ENCODE measurements around the gene SDS. TPM values are rescaled to one million over a fixed set of nuclear protein-coding genes. Genes with fewer than 3 reads are reported as not detected.

SDS gene
- total and polyA plus RNA-seq, 2 experiments from 2014 or later = not detected

- TF ChIP-seq, protein P1, sequence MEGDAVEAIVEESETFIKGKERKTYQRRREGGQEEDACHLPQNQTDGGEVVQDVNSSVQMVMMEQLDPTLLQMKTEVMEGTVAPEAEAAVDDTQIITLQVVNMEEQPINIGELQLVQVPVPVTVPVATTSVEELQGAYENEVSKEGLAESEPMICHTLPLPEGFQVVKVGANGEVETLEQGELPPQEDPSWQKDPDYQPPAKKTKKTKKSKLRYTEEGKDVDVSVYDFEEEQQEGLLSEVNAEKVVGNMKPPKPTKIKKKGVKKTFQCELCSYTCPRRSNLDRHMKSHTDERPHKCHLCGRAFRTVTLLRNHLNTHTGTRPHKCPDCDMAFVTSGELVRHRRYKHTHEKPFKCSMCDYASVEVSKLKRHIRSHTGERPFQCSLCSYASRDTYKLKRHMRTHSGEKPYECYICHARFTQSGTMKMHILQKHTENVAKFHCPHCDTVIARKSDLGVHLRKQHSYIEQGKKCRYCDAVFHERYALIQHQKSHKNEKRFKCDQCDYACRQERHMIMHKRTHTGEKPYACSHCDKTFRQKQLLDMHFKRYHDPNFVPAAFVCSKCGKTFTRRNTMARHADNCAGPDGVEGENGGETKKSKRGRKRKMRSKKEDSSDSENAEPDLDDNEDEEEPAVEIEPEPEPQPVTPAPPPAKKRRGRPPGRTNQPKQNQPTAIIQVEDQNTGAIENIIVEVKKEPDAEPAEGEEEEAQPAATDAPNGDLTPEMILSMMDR (IDR thresholded peaks at IDR 0.05; ENCODE audit: low read depth, low read length) = no peak
- peaks cover 3% of the 10 kb centered on the region for H3K27me3 ChIP-seq
- H3K36me3 ChIP-seq = no peaks in the 10 kb centered on the region
- H3K4me1 ChIP-seq (ENCODE audit: low read depth) = no peaks in the 10 kb centered on the region
- DNase-seq (ENCODE audit: low read depth in 1 of 2, low spot score in 1 of 2) = no peak
- no peak overlapping the region for H3K27ac ChIP-seq
- no peak overlapping the region for H3K4me3 ChIP-seq
- H3K9me3 ChIP-seq (ENCODE audit: low read depth) = no peaks in the 10 kb centered on the region
These were observed 2.4 kb downstream of the SDS start for GRCh38 chr12:113401066-113402000.

DNA sequence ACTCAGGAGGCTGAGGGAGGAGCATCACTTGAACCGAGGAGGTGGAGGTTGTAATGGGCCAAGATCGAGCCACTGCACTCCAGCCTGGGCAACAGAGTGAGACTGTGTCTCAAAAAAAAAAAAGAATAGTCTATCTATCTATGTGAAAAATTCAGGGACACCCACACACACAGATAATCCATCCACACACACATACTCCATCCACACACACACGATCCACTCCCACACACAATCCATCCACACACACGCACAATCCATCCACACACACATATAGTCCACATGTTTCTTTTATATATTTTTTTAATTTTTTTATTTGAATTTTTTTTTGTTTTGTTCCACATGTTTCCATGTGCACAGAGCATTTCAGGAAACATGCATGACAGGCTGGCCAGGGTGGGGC lies 3.3 kb downstream of the SDS start:
- Histone ChIP-seq H3K27ac (no peak overlapping the region), H3K4me3 (no peak overlapping the region), H3K9me3 (ENCODE audit: low read depth) (no peaks in the 10 kb centered on the region), H3K36me3 (no peaks in the 10 kb centered on the region), H3K4me1 (ENCODE audit: low read depth) (no peaks in the 10 kb centered on the region), H3K27me3 (peaks cover 3% of the 10 kb centered on the region)
- TF ChIP-seq, protein P1 (IDR thresholded peaks at IDR 0.05; ENCODE audit: low read depth, low read length) = no peak
- no peak for DNase-seq (ENCODE audit: low read depth in 1 of 2, low spot score in 1 of 2)

DNA sequence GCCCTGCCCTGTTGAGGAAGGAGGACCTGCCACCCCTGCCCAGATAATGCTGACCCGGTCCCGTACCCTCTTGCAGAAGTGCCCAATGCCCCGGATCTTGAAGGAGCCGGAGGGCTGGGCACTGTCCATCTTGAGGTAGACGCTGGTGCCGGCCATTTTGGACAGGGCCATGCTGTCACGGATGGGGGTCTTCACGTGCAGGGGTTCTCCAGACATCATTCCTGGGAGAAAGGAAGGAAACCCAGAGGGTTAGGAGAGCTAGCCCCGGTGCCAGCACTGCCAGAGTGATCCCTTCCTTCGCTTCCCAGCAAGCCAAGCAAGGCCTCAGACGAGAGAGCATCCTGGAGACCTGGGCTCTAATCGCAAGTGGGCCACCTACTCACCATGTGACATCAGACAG lies 4.2 kb downstream of the SDS start:
- TF ChIP-seq, protein P1 (IDR thresholded peaks at IDR 0.05; ENCODE audit: low read depth, low read length) = no peak
- Histone ChIP-seq H3K27me3 (peaks cover 3% of the 10 kb centered on the region), H3K4me1 (ENCODE audit: low read depth) (no peaks in the 10 kb centered on the region), H3K4me3 (no peak overlapping the region), H3K27ac (no peak overlapping the region), H3K36me3 (no peaks in the 10 kb centered on the region), H3K9me3 (ENCODE audit: low read depth) (no peaks in the 10 kb centered on the region)
- no peak for DNase-seq (ENCODE audit: low read depth in 1 of 2, low spot score in 1 of 2)

GRCh38 chr12:113398346-113399290 lies 5.1 kb downstream of the SDS start:
- Histone ChIP-seq H3K36me3 (no peaks in the 10 kb centered on the region), H3K27me3 (peaks cover 3% of the 10 kb centered on the region), H3K4me3 (no peak overlapping the region), H3K4me1 (ENCODE audit: low read depth) (no peaks in the 10 kb centered on the region), H3K9me3 (ENCODE audit: low read depth) (no peaks in the 10 kb centered on the region), H3K27ac (no peak overlapping the region)
- DNase-seq (ENCODE audit: low read depth in 1 of 2, low spot score in 1 of 2) = no peak
- TF ChIP-seq, protein P1 (IDR thresholded peaks at IDR 0.05; ENCODE audit: low read depth, low read length) = no peak

DNA sequence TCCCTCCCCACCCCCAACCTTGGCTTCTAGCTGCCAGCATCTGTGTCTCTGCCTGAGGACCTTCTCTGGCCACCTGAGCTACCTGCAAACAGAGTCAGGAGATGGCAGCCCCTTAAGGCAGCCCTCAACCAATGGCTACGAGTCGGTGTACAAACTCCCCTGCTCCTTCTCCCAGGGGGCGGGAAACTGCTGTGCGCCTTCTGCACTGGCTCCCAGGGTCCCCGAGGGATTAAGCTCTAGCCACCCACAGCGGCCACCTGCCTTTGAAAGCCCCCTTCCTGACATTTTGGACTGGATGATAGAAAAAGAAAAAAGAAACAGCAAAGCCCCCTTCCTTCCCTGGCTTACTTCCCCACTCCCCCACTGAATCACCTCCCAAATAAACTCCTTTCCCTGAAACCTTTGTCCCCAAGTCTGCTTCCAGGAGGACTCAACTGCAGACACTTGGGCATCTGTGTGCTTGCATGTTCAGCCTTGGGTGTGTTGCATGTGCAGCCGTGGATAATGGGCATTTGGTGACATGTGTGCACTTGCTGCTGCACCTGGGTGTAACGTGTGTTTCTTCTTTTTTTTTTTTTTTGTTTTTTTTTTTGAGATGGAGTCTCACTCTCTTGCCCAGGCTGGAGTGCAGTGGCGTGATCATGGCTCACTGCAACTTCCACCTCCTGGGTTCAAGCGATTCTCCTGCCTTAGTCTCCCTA lies 6.0 kb downstream of the SDS start:
- TF ChIP-seq, protein P1 (IDR thresholded peaks at IDR 0.05; ENCODE audit: low read depth, low read length) = no peak
- H3K27ac ChIP-seq = no peak overlapping the region
- no peak for DNase-seq (ENCODE audit: low read depth in 1 of 2, low spot score in 1 of 2)
- H3K4me1 ChIP-seq (ENCODE audit: low read depth) = no peaks in the 10 kb centered on the region
- H3K27me3 ChIP-seq = peaks cover 3% of the 10 kb centered on the region
- no peaks in the 10 kb centered on the region for H3K36me3 ChIP-seq
- H3K4me3 ChIP-seq = no peak overlapping the region
- no peaks in the 10 kb centered on the region for H3K9me3 ChIP-seq (ENCODE audit: low read depth)

Measured in cardiac muscle cell (in vitro differentiated cells and primary cell).